Measurements from ENCODE around the gene MRPL14. TPM values are rescaled to one million over a fixed set of nuclear protein-coding genes. Genes with fewer than 3 reads are reported as not detected.
A peak's percentile ranks its signal among the peaks of the same experiment; 100 is the strongest.

The MRPL14 gene
- total RNA-seq, 4 donors from 2014 or later: 8.8 to 36.6 (median 18.9) TPM

- H3K27ac ChIP-seq: no peak overlapping the region
- no peak overlapping the region for H3K4me3 ChIP-seq
- no peak for TF ChIP-seq EP300 (IDR thresholded peaks at IDR 0.05)
- no peak for TF ChIP-seq POLR2A (IDR thresholded peaks at IDR 0.05)
- no peak for TF ChIP-seq CTCF (IDR thresholded peaks at IDR 0.05)
- no peaks in the 10 kb centered on the region for H3K9me3 ChIP-seq
- H3K36me3 ChIP-seq: no peaks in the 10 kb centered on the region
- WGBS, 2 donors: 91 to 93% methylated on average over 6 of the region's 6 CpGs
- DNase-seq (ENCODE audit: low spot score in 2 of 2): no peak
- H3K4me1 ChIP-seq: peaks cover 0 to 42% (median 28%) of the 10 kb centered on the region in 4 donors
- no peaks in the 10 kb centered on the region for H3K27me3 ChIP-seq
Observed at GRCh38 chr6:44078219-44078826, 48.9 kb downstream of the MRPL14 start.

GRCh38 chr6:44077214-44077946 lies 49.9 kb downstream of the MRPL14 start:
- DNase-seq (ENCODE audit: low spot score in 2 of 2): no peak
- Histone ChIP-seq H3K4me1 (peaks cover 0 to 49% (median 28%) of the 10 kb centered on the region in 4 donors), H3K9me3 (no peaks in the 10 kb centered on the region), H3K36me3 (no peaks in the 10 kb centered on the region), H3K27me3 (no peaks in the 10 kb centered on the region), H3K27ac (peak overlapping the region in 2 of 4 donors; percentile 32 to 76), H3K4me3 (no peak overlapping the region)
- TF ChIP-seq POLR2A (IDR thresholded peaks at IDR 0.05): no peak
- 62 to 96% methylated on average over 3 to 8 of the region's 8 CpGs for WGBS, 2 donors

- no peak for TF ChIP-seq EP300 (IDR thresholded peaks at IDR 0.05)
- no peak for TF ChIP-seq POLR2A (IDR thresholded peaks at IDR 0.05)
- peak in 1 of 5 experiments; percentile 37 for TF ChIP-seq CTCF (IDR thresholded peaks at IDR 0.05)
- Histone ChIP-seq H3K9me3 (no peaks in the 10 kb centered on the region), H3K4me3 (peak overlapping the region in 1 of 4 donors; percentile 23), H3K27ac (peak overlapping the region in 2 of 4 donors; percentile 32 to 76), H3K36me3 (no peaks in the 10 kb centered on the region), H3K27me3 (no peaks in the 10 kb centered on the region), H3K4me1 (peaks cover 0 to 55% (median 28%) of the 10 kb centered on the region in 4 donors)
- 19% methylated on average over 8 to 45 of the region's 49 CpGs for WGBS, 2 donors
- DNase-seq (ENCODE audit: low spot score in 2 of 2): no peak
Observed at GRCh38 chr6:44076356-44077213, 50.7 kb downstream of the MRPL14 start.

- no peak for DNase-seq (ENCODE audit: low spot score in 2 of 2)
- H3K4me3 ChIP-seq: no peak overlapping the region
- TF ChIP-seq POLR2A (IDR thresholded peaks at IDR 0.05): no peak
- no peak for TF ChIP-seq EP300 (IDR thresholded peaks at IDR 0.05)
- no peak for TF ChIP-seq CTCF (IDR thresholded peaks at IDR 0.05)
- H3K27ac ChIP-seq: peak overlapping the region in 2 of 4 donors; percentile 32 to 76
- H3K9me3 ChIP-seq: no peaks in the 10 kb centered on the region
- WGBS, 2 donors: 97 to 100% methylated on average over 2 of the region's 2 CpGs
- peaks cover 0 to 55% (median 28%) of the 10 kb centered on the region in 4 donors for H3K4me1 ChIP-seq
- no peaks in the 10 kb centered on the region for H3K36me3 ChIP-seq
- no peaks in the 10 kb centered on the region for H3K27me3 ChIP-seq
Observed at GRCh38 chr6:44075647-44076355, 51.5 kb downstream of the MRPL14 start.

Data from tibial nerve (tissue), 4 donors.